AG09319 (cell line): ENCODE data around the gene PEX7.
"Not testable (repeated sequence)": the region's sequence is repeated elsewhere in the genome, so short reads cannot be mapped to it uniquely, and the experiment has no call there.

Experiments
- DNase-seq: peaks from one replicate; pipeline ENCODE4 v3.0.0-alpha.2; 2010; ENCODE audit warnings: low read depth; ENCODE audit errors: extremely low read depth
- TF ChIP-seq, protein P1 (sequence below): IDR thresholded peaks from 2 replicates; pipeline ENCODE4 v1.5.1; 2011; ENCODE audit warnings: low read depth, mild to moderate bottlenecking, inconsistent platforms, low read length, moderate library complexity

PEX7 gene

DNA sequence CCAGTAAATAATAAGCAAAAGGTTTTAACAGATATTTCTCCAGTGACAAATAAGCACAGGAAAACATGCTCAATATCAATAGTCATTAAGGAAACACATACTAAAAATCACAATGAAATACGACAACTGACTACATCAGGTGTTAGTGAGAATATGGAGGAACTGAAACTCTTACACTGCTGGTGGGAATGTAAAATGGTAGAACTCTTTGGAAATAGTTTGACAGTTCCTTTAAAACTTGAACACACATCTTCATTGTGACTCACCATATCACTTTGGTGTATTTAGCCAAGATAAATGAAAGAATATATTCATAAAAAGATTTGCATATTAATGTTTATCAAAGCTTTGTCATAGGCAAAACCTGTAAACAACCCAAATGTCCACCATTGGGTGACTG lies 18.8 kb upstream of the PEX7 start:
- DNase-seq = no peak
- TF ChIP-seq, protein P1, sequence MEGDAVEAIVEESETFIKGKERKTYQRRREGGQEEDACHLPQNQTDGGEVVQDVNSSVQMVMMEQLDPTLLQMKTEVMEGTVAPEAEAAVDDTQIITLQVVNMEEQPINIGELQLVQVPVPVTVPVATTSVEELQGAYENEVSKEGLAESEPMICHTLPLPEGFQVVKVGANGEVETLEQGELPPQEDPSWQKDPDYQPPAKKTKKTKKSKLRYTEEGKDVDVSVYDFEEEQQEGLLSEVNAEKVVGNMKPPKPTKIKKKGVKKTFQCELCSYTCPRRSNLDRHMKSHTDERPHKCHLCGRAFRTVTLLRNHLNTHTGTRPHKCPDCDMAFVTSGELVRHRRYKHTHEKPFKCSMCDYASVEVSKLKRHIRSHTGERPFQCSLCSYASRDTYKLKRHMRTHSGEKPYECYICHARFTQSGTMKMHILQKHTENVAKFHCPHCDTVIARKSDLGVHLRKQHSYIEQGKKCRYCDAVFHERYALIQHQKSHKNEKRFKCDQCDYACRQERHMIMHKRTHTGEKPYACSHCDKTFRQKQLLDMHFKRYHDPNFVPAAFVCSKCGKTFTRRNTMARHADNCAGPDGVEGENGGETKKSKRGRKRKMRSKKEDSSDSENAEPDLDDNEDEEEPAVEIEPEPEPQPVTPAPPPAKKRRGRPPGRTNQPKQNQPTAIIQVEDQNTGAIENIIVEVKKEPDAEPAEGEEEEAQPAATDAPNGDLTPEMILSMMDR = no peak

DNA sequence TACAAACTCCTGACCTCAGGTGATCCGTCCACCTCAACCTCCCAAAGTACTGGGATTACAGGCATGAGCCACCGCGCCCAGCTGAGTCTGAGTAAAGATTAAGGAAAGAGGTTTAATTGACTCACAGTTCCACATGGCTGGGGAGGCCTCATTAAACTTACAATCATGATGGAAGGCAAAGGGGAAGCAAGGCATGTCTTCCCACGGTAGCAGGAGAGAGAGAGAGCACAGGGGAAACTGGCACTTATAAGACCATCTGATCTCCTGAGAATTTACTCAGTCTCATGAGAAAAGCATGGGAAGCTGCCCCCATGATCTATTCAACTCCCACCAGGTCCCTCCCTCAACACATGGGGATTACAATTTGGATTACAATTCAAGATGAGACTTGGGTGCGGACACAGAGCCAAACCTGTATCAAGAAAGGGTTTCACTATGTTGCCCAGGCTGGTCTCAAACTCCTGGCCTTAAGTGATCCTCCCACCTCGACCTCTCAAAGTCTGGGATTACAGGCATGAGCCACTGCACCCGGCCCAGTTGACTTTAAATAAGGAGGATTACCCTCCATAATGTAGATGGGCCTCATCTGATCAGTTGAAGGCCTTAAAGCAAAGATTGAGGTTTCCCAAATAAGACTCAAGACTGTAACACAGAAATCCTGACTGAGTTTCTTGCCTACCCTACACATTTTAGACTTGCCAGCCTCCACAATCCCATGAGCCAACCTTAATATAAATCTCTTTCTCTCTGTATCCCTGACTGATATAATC lies 13.1 kb upstream of the PEX7 start:
- TF ChIP-seq, protein P1 = no peak
- no peak for DNase-seq

DNA sequence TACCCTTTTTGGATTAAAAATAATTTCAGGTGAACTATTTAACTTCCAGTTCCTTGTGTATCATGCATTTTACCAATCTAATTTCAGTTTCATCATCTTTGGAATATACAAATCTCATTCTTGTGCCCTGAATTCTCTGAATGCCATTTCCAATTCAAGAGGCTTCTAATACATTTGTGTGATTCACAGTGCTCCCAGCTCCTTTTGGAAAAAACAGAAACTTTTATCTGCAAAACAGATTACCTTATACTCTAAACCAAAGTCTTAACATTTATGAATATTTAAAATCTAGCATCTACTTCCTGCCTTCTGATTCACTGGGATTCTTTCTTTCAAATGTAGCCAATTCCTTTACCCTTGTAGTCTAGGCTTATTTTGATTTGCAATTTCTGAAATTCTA lies 11.1 kb upstream of the PEX7 start:
- TF ChIP-seq, protein P1 = no peak
- DNase-seq = no peak

DNA sequence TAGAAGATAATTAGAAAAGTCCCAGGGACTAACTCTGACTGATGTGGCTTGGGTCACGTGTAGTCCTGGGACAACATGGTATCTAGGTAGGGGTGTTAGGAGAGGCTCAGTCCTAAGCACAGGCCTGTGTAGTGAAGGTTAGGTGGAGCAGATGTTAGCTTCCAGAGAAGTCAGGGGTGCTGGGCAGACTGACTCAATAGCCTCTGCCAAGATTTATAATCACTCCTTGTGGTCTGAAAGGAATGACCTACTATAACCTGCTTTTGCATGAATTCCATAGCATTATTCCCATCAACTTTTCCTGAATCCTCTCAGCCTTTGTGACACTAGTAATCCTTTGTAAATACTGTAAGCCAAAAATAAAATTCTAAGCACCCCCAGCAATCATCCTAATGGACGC lies 10.2 kb upstream of the PEX7 start:
- TF ChIP-seq, protein P1 = no peak
- DNase-seq = no peak

DNA sequence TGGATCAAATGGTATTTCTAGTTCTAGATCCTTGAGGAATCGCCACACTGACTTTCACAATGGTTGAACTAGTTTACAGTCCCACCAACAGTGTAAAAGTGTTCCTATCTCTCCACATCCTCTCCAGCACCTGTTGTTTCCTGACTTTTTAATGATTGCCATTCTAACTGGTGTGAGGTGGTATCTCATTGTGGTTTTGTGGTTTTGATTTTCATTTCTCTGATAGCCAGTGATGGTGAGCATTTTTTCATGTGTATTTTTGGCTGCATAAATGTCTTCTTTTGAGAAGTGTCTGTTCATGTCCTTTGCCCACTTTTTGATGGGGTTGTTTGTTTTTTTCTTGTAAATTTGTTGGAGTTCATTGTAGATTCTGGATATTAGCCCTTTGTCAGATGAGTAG lies 6.8 kb upstream of the PEX7 start:
- DNase-seq = not testable (repeated sequence)

DNA sequence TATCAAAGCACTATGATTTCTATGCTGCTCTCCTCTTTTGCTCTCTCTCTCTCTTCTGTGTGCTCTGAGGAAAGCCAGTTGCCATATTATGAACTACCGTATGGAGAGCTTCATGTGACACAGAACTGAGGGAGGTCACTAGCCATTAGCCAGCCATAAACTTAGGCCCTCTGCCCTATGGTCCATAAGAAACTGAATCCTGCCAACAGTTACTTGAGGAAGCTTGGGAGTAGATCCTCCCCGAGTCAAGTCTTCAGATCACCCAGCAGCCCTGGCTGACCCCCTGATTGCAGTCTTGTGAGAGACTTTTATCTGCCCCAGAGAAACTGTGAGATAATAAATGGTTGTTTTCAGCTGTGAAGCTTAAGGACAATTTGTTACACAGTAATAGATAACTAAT lies 5.7 kb upstream of the PEX7 start:
- DNase-seq = no peak
- TF ChIP-seq, protein P1 = no peak

DNA sequence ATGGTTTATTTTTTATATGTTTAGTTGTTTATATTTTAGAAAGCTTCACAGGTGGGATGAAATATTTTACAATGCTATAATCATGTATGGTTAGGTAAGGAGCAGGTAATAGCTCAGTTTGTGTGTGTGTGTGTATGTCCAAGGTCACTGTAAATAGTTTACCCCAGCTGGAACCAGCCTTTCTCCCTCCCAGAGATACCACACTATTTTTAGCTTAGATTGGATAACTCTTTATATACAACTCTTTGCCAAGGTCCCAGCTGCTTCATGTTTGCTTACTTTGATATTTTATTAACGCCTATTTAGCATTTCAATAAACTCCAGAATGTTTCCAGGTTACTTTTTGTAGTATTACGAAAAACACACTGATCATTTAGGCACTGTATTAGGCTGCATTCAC lies 1.8 kb upstream of the PEX7 start:
- DNase-seq = no peak
- TF ChIP-seq, protein P1 = no peak

DNA sequence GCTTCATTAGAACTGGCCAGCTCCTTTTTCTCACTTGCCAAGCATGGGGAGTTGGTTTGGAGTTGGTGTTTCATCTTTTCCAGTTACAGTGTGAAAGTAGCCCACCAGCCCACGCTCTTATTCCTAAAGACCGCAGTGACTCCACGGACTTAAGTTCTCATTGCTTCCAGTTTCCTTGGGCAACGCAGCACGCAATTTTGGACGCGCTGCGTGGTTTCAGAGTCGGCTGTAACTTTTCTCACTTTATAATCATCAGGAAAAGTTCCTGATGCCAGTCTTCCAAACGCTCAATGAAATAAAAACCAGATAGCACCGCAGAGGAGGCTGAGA lies 381 bp upstream of the PEX7 start:
- DNase-seq = no peak

More for the DNA sequence above, 381 bp upstream of the PEX7 start:
- TF ChIP-seq, protein P1 = no peak
